Stomach (tissue), 9 donors: ENCODE data around the gene SPECC1. TPM values are rescaled to one million over a fixed set of nuclear protein-coding genes. Genes with fewer than 3 reads are reported as not detected.
A peak's percentile ranks its signal among the peaks of the same experiment; 100 is the strongest.
"Not testable (repeated sequence)": the region's sequence is repeated elsewhere in the genome, so short reads cannot be mapped to it uniquely, and the experiment has no call there.

Experiments
- DNase-seq, 2 donors: peaks; one replicate each; pipeline versions ENCODE4 v3.0.0 to v3.0.0-alpha.2; 2013 to 2019
- H3K27ac ChIP-seq, 5 donors: fragments of 200-600 bp in 4 of 5; sonication (generic) in 4 of 5; one replicate each; pipeline ENCODE4 v1.5.1; 2013 to 2019; ENCODE audit warnings: mild to moderate bottlenecking in 1 of 5, moderate library complexity in 1 of 5
- H3K27me3 ChIP-seq, 3 donors: fragments of 200-600 bp; sonication (generic); one replicate each; pipeline ENCODE4 v1.5.1; 2017 to 2019; ENCODE audit warnings: mixed run types in 1 of 3
- H3K36me3 ChIP-seq, 4 donors: fragments of 200-600 bp; sonication (generic); 1 replicate in 3 of 4; 2 replicates in 1 of 4; pipeline ENCODE4 v1.5.1; 2016 to 2019
- H3K4me1 ChIP-seq, 4 donors: fragments of 200-600 bp; sonication (generic); one replicate each; pipeline ENCODE4 v1.5.1; 2016 to 2019
- H3K4me3 ChIP-seq, 4 donors: fragments of 200-600 bp; sonication (generic) in 3 of 4; one replicate each; pipeline ENCODE4 v1.5.1; 2016 to 2019; ENCODE audit warnings: mild to moderate bottlenecking in 1 of 4
- H3K9me3 ChIP-seq, 4 donors: fragments of 200-600 bp; sonication (generic); one replicate each; pipeline ENCODE4 v1.5.1; 2016 to 2019
- CTCF ChIP-seq, 7 experiments: fragments of 450-650 bp in 4 of 7; fragments of 200-600 bp in 3 of 7; sonication (generic) in 3 of 7; IDR thresholded peaks; one replicate each; pipeline ENCODE4 v1.5.1; 2016 to 2019; ENCODE audit warnings: antibody characterized with exemption in 7 of 7, control low read depth in 2 of 7, mild to moderate bottlenecking in 1 of 7
- EP300 ChIP-seq: sonication (generic); formaldehyde crosslinking; IDR thresholded peaks from one replicate; pipeline ENCODE4 v1.6.1; 2017; ENCODE audit warnings: antibody characterized with exemption
- POLR2A ChIP-seq, 4 donors: fragments of 450-650 bp; IDR thresholded peaks; one replicate each; pipeline ENCODE4 v1.6.1; 2016; ENCODE audit warnings: antibody characterized with exemption in 4 of 4, control low read depth in 2 of 4, mild to moderate bottlenecking in 1 of 4, moderate library complexity in 1 of 4
- POLR2AphosphoS5 ChIP-seq, 3 donors: sonication (generic); formaldehyde crosslinking; IDR thresholded peaks; one replicate each; pipeline ENCODE4 v1.6.1; 2016; ENCODE audit warnings: antibody characterized with exemption in 3 of 3
- WGBS, 5 donors: extraction: QIAGEN DNeasy Blood & Tissue Kit in 3 of 5; methylation state at CpG; one replicate each; pipeline versions ENCODE4 v1.1.5 to v1.1.7; 2013 to 2018; 5-methylcytosine and 5-hydroxymethylcytosine counted together
- intact Hi-C: fragments of 100-400 bp; cut with DNase I; formaldehyde crosslinking; loops from one replicate; pipeline ENCODE4 v1.15.1; 2023; ENCODE audit warnings: low total_unique reads
- polyA plus RNA-seq, 3 donors: library from polyadenylated mRNA; stranded (reverse); fragments of 200-250 nt; gene quantifications; one replicate each; pipeline ENCODE4 v1.2.3, GENCODE V29; 2013
- total RNA-seq, 5 donors: library from RNA; depleted of rRNA; stranded (reverse); fragments of >200 nt; gene quantifications; one replicate each; pipeline versions ENCODE4 v1.1.0 to v1.2.3, GENCODE V29; 2014 to 2016
- donor health status: healthy with polysubstance abuse.
- donor health status: Bipolar disorder and iron deficiency.
- donor health status: healthy.

SPECC1 gene
- total and polyA plus RNA-seq, 8 donors: 12.8 to 161 (median 34.5) TPM

DNA sequence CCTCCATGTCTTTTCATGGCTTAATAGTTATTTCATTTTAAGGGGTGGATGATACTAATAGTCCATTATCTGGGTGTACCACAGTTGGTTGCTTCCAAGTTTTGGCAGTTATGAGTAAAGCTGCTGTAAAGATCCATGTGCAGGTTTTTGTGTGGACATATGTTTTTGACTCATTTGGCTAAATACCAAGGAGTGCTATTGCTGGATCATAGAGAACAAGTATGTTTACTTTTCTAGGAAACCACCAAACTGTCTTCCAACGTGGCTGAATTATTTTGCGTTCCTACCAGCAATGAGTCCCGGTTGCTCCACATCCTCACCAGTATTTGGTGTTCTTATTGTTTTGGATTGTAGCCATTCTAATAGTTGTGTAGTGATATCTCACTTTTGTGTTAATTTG is 181.9 kb downstream of the SPECC1 start:
- H3K9me3 ChIP-seq: no peaks in the 10 kb centered on the region
- intact Hi-C loops: no loop called here
- TF ChIP-seq POLR2A (IDR thresholded peaks at IDR 0.05) (no peak), CTCF (IDR thresholded peaks at IDR 0.05) (no peak), EP300 (no peak), POLR2AphosphoS5 (IDR thresholded peaks at IDR 0.05) (no peak)
- no peaks in the 10 kb centered on the region for H3K36me3 ChIP-seq
- H3K27me3 ChIP-seq: no peaks in the 10 kb centered on the region
- no peak for DNase-seq
- H3K4me3 ChIP-seq: no peak overlapping the region
- peaks cover 4 to 22% (median 14%) of the 10 kb centered on the region in 4 donors for H3K4me1 ChIP-seq
- WGBS, 5 donors: 38 to 58% (median 49%) methylated on average over 3 of the region's 3 CpGs
- H3K27ac ChIP-seq: no peak overlapping the region

GRCh38 chr17:20196286-20196685 is 187.1 kb downstream of the SPECC1 start:
- Histone ChIP-seq H3K27ac (peak overlapping the region in 2 of 5 donors; percentile 49 to 62), H3K4me1 (peaks cover 3 to 22% (median 7%) of the 10 kb centered on the region in 4 donors)
- H3K36me3 ChIP-seq, intact Hi-C loops, H3K9me3 ChIP-seq, H3K27me3 ChIP-seq, H3K4me3 ChIP-seq, DNase-seq: not testable (repeated sequence)
- 86 to 91% (median 89%) methylated on average over 3 of the region's 3 CpGs for WGBS, 5 donors

DNA sequence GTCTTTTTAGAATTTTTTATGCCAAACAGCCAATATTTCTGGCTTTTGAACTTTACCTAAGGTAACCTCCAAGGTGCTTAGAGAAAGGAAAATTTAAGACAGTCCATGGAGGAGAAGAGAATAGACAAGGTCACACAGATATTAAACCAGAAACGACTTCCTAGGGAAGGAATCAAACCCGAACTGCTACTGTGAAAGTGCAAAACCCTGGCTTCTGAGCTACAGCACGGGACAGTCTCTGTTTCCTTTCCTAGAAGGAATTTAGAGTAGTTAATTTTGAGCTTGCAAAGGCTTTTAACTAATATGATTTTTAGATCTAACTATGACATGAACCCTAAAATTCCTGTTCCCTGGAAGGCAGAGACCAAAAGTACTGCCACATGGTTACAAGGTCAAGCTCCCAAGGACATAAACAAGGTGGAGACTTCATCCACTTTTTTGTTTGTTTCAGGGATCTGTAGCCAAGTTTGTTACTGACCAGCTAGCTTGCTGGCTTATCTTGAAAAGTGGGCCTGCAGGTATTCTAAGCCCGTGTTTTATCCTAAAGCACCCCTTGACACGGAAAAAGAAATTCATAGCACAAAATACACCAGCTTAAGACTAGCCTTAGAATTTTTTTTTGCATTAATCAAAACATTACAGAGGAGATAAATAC is 188.2 kb downstream of the SPECC1 start:
- H3K9me3 ChIP-seq: peaks cover 0 to 5% (median 0%) of the 10 kb centered on the region in 4 donors
- WGBS, 5 donors: 32 to 71% (median 59%) methylated on average over 5 of the region's 5 CpGs
- no peak overlapping the region for H3K4me3 ChIP-seq
- intact Hi-C loops: no loop called here
- peak overlapping the region in 4 of 5 donors; percentile 49 to 62 (median 58) for H3K27ac ChIP-seq
- no peak for TF ChIP-seq EP300
- TF ChIP-seq POLR2A (IDR thresholded peaks at IDR 0.05): no peak
- TF ChIP-seq POLR2AphosphoS5 (IDR thresholded peaks at IDR 0.05): no peak
- no peak for TF ChIP-seq CTCF (IDR thresholded peaks at IDR 0.05)
- H3K36me3 ChIP-seq: no peaks in the 10 kb centered on the region
- peaks cover 3 to 24% (median 11%) of the 10 kb centered on the region in 4 donors for H3K4me1 ChIP-seq
- DNase-seq: no peak
- no peaks in the 10 kb centered on the region for H3K27me3 ChIP-seq

- H3K27ac ChIP-seq: no peak overlapping the region
- peaks cover 0 to 31% (median 11%) of the 10 kb centered on the region in 4 donors for H3K4me1 ChIP-seq
- no peaks in the 10 kb centered on the region for H3K27me3 ChIP-seq
- WGBS, 5 donors: 85 to 93% (median 89%) methylated on average over 5 of the region's 5 CpGs
- peaks cover 0 to 8% (median 3%) of the 10 kb centered on the region in 4 donors for H3K36me3 ChIP-seq
- no peak for TF ChIP-seq POLR2A (IDR thresholded peaks at IDR 0.05)
- no peak for TF ChIP-seq EP300
- no peak for TF ChIP-seq CTCF (IDR thresholded peaks at IDR 0.05)
- TF ChIP-seq POLR2AphosphoS5 (IDR thresholded peaks at IDR 0.05): no peak
- intact Hi-C loops: no loop called here
- H3K9me3 ChIP-seq: peaks cover 0 to 5% (median 0%) of the 10 kb centered on the region in 4 donors
- no peak for DNase-seq
- no peak overlapping the region for H3K4me3 ChIP-seq
These were observed 191.0 kb downstream of the SPECC1 start for GRCh38 chr17:20200016-20200795.
